DMS153 treated with DMSO at 0.1 percent for 48 hours (cell line): ENCODE results near the gene ISG15.

Experiments used
- DNase-seq: peaks from one replicate; lab custom pipeline; 2025; ENCODE audit not compliant: unreplicated experiment; lab: John Stamatoyannopoulos, UW

Gene ISG15

DNA sequence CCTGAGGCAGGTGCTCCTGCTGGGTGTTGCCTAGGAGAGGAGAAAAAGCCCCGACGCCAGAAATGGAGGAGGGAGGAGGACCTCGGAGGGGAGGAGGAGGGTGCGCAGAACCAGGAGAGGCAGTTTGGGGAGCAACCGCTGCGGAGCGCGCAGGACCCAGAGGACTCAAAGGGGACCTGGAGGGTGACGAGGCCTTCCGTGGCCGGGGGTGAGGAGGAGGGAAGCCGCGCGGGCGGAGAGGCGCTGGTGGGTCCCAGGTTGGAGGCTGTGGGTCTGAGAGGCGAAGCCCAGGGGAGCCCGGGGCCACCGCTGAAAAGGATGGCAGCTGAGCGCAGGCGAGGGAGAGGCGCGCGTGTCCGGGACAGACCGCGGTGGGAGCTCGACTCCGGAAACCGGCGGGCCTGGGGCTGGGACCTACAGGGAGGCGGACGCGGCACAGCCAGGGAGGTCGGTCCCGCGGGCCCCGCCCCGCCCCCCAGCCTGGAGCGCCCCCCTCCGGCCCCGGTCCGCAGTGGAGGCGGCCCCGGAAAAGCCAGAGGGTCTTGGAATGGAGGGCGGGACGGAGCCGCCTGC lies 45.7 kb downstream of the ISG15 start:
- no peak for DNase-seq

DNA sequence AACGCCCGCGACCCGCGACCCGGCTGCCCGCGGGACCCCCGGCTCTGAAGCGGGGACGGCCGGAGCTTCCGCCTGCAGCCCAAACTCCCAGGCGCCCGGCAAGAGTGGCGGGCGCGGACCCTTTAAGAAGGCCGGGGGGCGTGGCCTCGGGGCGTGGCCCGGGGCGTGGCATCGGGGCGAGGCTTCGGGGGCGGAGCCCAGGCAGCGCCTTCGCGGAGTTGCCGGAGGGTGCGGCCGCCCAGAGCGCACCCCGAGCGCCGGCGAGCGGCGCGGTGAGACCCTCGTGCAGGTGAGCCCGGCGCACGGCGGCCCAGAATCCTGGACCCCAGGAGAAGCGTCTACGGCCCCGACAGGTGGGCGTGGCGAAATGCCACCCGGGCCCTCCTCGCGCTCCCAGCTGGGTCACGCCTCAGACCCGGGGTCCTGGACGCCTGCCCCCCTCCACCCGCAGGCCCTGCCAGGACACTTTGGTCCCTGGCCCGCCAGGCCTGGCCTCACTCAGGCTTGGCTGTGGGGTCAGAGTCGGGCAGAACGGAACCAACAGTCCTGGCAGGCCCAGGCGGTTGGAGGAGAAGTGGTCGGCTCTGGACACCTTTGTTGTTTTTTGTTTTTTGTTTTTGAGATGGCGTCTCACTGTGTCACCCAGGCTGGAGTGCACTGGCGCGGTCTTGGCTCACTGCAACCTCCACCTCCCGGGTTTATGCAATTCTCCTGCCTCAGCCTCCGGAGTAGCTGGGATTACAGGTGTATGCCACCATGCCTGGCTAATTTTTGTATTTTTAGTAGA lies 46.4 kb downstream of the ISG15 start:
- peak; percentile 71 for DNase-seq

DNA sequence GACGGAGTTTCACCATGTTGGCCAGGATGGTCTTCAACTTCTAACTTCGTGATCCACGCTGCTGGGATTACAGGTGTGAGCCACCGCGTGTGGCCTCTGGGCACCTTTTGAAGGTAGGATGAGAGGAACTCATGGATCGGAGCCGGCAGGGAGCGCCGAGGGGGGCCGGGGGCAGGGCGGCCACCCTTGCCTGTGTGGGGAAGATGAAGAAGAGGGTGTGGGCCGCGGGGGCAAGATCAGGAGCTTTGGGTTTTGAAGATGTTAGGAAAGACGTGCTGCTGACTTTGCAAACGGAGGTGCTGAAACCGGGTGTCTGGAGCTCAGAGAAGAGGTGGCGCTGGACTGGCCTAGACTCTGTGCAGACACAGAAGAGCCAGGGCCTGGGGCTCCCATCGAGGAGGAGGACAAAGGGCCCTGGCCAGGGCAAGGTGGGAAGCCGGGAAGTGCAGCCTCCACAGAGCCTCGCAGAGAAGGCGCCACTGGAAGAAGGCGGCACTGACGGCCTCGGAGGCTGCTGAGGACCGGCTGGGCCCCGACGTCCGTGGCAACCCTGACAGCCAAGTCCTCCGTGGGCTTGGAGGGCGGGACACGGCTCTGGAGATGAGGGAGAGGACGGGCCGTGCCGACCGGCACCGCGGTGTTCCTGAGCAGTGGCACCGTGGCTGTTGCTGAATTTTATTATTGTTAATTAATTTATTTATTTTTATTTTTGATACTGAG lies 47.1 kb downstream of the ISG15 start:
- no peak for DNase-seq

DNA sequence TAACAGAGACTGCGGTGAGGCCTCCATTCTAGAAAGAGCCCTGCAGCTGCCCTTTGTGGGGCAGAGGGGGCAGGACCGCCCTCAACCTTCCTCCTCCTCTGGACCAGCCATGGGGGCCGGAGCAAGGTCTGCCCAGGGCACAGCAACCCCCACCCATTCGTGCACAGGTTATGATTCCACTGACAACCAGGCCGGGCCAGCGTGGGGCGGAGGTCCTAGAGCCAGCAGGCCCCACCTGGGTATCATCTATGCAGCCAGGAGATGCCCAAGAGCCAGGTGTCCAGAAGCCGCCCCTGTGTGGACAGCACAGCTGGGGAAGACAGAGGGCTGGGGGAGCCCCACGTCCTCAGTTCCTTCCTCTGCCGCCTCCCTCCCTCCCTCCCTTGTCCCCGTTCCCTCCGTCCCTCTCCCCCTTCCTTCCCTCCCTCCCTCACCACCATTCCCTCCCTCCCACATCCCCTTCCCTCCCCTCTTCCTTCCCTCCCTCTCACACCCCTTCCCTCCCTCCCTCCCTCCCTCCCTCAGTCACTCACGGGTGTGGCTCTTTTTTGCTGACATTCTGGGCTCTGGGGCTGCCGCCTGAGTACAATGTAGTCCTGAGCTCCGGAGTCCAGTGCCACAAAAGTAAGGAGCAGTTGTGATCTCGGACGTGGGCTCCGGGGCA lies 48.5 kb downstream of the ISG15 start:
- no peak for DNase-seq

DNA sequence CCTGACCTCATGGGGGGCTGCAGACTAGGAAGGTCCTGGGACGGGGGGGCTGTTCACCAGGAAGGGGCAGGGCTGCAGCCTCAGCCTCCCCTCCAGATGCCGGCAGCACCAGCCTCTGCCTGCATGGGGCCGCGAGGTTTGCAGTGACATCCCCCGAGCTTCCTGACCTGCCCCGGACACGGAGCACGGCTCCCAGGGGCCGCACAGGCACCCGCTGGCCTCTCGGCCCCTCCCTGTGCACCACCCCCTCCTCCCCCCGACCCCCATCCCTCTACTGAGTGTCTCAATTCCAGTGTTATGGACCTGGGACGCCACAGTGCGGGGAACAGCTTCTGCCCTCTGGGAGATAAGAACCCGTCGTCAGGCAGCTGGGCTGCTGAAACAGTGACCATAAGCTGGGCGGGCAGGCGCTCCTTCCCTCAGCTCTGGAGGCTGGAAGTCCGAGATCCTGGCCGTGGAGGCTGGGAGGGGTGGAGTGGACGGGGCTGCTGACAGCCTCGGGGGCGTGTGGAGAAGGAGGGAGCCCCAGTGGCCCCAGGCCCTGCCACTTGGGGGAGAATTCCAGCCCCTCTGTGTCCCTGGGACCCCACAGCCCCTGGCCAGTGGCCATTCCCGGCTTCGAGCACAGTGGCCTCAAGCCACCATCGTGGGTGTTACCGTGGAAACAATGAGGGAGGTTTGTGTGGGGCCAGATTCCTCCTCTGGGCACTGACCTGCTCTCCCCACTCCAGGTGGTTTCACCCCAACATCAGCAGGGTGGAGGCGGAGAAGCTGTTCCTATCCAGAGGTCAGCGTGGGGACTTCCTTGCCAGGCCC lies 49.3 kb downstream of the ISG15 start:
- no peak for DNase-seq

DNA sequence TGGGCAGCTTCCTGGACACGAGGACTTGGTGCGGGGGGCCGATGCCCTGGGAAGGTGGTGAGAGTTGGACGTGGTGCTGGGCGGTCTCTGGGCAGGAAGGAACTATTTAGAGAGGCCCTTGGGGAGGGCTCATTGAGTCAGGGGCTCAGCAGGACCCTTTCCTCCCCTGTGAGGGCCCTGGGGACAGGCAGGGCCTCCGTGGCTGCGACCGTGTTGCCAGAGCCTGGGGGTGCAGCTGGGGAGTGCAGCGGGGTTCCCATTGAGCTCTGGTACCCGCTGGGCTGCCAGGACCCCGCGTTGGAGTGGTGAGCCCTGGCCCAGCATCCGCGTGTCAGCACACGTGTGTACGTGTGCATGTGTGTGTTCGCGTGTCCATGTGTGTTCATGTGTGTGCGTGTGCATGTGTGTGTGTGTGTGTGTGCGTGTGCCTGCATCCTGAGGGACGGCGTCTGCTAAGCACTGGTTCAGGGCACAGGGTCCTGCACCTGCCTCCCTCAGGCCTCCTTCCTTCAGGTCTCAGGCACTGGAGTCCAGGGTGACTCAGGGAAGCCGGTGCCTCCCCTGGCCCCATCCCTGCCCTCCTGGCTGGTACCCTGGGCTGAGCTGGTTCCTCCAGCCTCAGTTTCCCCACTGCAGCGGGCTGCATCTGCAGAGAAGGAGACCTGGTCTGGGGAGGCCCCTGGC lies 50.1 kb downstream of the ISG15 start:
- no peak for DNase-seq
